Natural killer cell treated with Interleukin-12 subunit alpha and Interleukin-12 subunit beta and Interleukin-15 and Interleukin-18, amount 100 ng/mL, for 72 hours (primary cell): ENCODE data around the gene KRT80. TPM values are rescaled to one million over a fixed set of nuclear protein-coding genes. Genes with fewer than 3 reads are reported as not detected.
"Not testable (repeated sequence)": the region's sequence is repeated elsewhere in the genome, so short reads cannot be mapped to it uniquely, and the experiment has no call there.

Experiments used
- ATAC-seq, 2 donors: fragments of 150-1000 bp; cut with Tn5 transposase in 1 of 2; sonication (Bioruptor Pico), chemical (Tn5 transposase) in 1 of 2; 2 replicates each; pipeline ENCODE4 v1.10.0; 2021
- DNase-seq: peaks from one replicate; pipeline ENCODE4 v3.0.0; 2022; ENCODE audit warnings: low spot score
- H3K27ac Mint-ChIP-seq, 2 donors: 1 replicate in 1 of 2; 2 replicates in 1 of 2; pipeline ENCODE4 v1.8.0; 2022; ENCODE audit warnings: mixed read lengths in 2 of 2, mild to moderate bottlenecking in 1 of 2, moderate library complexity in 1 of 2
- H3K27me3 Mint-ChIP-seq, 2 donors: 1 replicate in 1 of 2; 2 replicates in 1 of 2; pipeline ENCODE4 v1.8.0; 2022; ENCODE audit warnings: mixed read lengths in 2 of 2
- H3K36me3 Mint-ChIP-seq: one replicate; pipeline ENCODE4 v1.8.0; 2022; ENCODE audit warnings: mixed read lengths
- H3K4me1 Mint-ChIP-seq, 2 donors: 1 replicate in 1 of 2; 2 replicates in 1 of 2; pipeline ENCODE4 v1.8.0; 2022; ENCODE audit warnings: low read depth in 2 of 2, mixed read lengths in 2 of 2, mild to moderate bottlenecking in 1 of 2
- H3K4me3 Mint-ChIP-seq: one replicate; pipeline ENCODE4 v1.8.0; 2022; ENCODE audit warnings: mixed read lengths
- H3K9me3 Mint-ChIP-seq: 2 replicates; pipeline ENCODE4 v1.8.0; 2022; ENCODE audit warnings: mixed read lengths
- total RNA-seq, 2 donors: library from RNA; stranded (reverse); gene quantifications; one replicate each; pipeline ENCODE4 v1.2.3, GENCODE V29; 2022

KRT80 gene
- total RNA-seq, result not detected

- no peak within 1 kb of the TSS for H3K27ac Mint-ChIP-seq
- H3K9me3 Mint-ChIP-seq, result no peaks in the 10 kb centered on the region
- H3K27me3 Mint-ChIP-seq, result peaks cover 16 to 21% of the 10 kb centered on the region in 2 donors
- H3K4me1 Mint-ChIP-seq, result peaks cover 0 to 2% of the 10 kb centered on the region in 2 donors
- H3K36me3 Mint-ChIP-seq, result no peaks in the 10 kb centered on the region
- no peak within 1 kb of the TSS for H3K4me3 Mint-ChIP-seq
- ATAC-seq, result no peak
- no peak for DNase-seq
Measured at GRCh38 chr12:52191841-52192791, at the start of gene KRT80. KRT80 (minus strand) TSS chr12:52192014; CDS start chr12:52191902, 112 bp downstream.

GRCh38 chr12:52241205-52241842, 49.5 kb upstream of the KRT80 start:
- ATAC-seq (no peak), DNase-seq (no peak)
- peaks cover 13 to 23% of the 10 kb centered on the region in 2 donors for H3K4me1 Mint-ChIP-seq
- no peaks in the 10 kb centered on the region for H3K36me3 Mint-ChIP-seq
- no peaks in the 10 kb centered on the region for H3K27me3 Mint-ChIP-seq
- no peak overlapping the region for H3K4me3 Mint-ChIP-seq
- no peaks in the 10 kb centered on the region for H3K9me3 Mint-ChIP-seq
- H3K27ac Mint-ChIP-seq, result no peak overlapping the region

GRCh38 chr12:52240247-52240646, 48.4 kb upstream of the KRT80 start:
- not testable (repeated sequence) for H3K4me3 Mint-ChIP-seq, ATAC-seq, H3K27me3 Mint-ChIP-seq, H3K36me3 Mint-ChIP-seq, H3K9me3 Mint-ChIP-seq, DNase-seq, H3K27ac Mint-ChIP-seq
- peaks cover 13 to 16% of the 10 kb centered on the region in 2 donors for H3K4me1 Mint-ChIP-seq

GRCh38 chr12:52239767-52240166, 48.0 kb upstream of the KRT80 start:
- no peak overlapping the region for H3K4me3 Mint-ChIP-seq
- no peak overlapping the region for H3K27ac Mint-ChIP-seq
- ATAC-seq (no peak), DNase-seq (no peak)
- peaks cover 4 to 8% of the 10 kb centered on the region in 2 donors for H3K27me3 Mint-ChIP-seq
- H3K36me3 Mint-ChIP-seq, result no peaks in the 10 kb centered on the region
- peaks cover 13% of the 10 kb centered on the region in 2 donors for H3K4me1 Mint-ChIP-seq
- no peaks in the 10 kb centered on the region for H3K9me3 Mint-ChIP-seq

- Mint-ChIP-seq H3K9me3 (no peaks in the 10 kb centered on the region), H3K27me3 (peaks cover 8 to 15% of the 10 kb centered on the region in 2 donors)
- no peak for ATAC-seq
Measured at GRCh38 chr12:52238916-52239646, 47.3 kb upstream of the KRT80 start.

GRCh38 chr12:52238207-52238840, 46.5 kb upstream of the KRT80 start:
- H3K27me3 Mint-ChIP-seq, result peaks cover 12 to 15% of the 10 kb centered on the region in 2 donors
- peaks cover 0 to under 1% of the 10 kb centered on the region in 2 donors for H3K4me1 Mint-ChIP-seq
- no peaks in the 10 kb centered on the region for H3K36me3 Mint-ChIP-seq
- H3K4me3 Mint-ChIP-seq, result no peak overlapping the region
- ATAC-seq (peak in 1 of 2 donors; percentile 25), DNase-seq (no peak)
- H3K27ac Mint-ChIP-seq, result no peak overlapping the region
- H3K9me3 Mint-ChIP-seq, result no peaks in the 10 kb centered on the region

More at GRCh38 chr12:52238916-52239646, 47.3 kb upstream of the KRT80 start:
- H3K4me3 Mint-ChIP-seq, result no peak overlapping the region
- peaks cover 7 to 8% of the 10 kb centered on the region in 2 donors for H3K4me1 Mint-ChIP-seq
- no peak for DNase-seq
- H3K27ac Mint-ChIP-seq, result no peak overlapping the region
- no peaks in the 10 kb centered on the region for H3K36me3 Mint-ChIP-seq

GRCh38 chr12:52236386-52237050, 44.7 kb upstream of the KRT80 start:
- DNase-seq (no peak), ATAC-seq (no peak)
- Mint-ChIP-seq H3K27me3 (peaks cover 22 to 25% of the 10 kb centered on the region in 2 donors), H3K36me3 (no peaks in the 10 kb centered on the region), H3K27ac (no peak overlapping the region), H3K4me3 (no peak overlapping the region), H3K9me3 (no peaks in the 10 kb centered on the region), H3K4me1 (no peaks in the 10 kb centered on the region)

- no peak for ATAC-seq
- Mint-ChIP-seq H3K9me3 (no peaks in the 10 kb centered on the region), H3K27ac (no peak overlapping the region), H3K27me3 (peaks cover 27 to 31% of the 10 kb centered on the region in 2 donors), H3K4me1 (no peaks in the 10 kb centered on the region), H3K4me3 (no peak overlapping the region), H3K36me3 (no peaks in the 10 kb centered on the region)
- no peak for DNase-seq
Measured at GRCh38 chr12:52235822-52236361, 44.1 kb upstream of the KRT80 start.

GRCh38 chr12:52235001-52235764, 43.4 kb upstream of the KRT80 start:
- H3K4me3 Mint-ChIP-seq, result no peak overlapping the region
- DNase-seq (no peak), ATAC-seq (no peak)
- no peaks in the 10 kb centered on the region for H3K36me3 Mint-ChIP-seq
- H3K27ac Mint-ChIP-seq, result no peak overlapping the region
- H3K9me3 Mint-ChIP-seq, result no peaks in the 10 kb centered on the region
- H3K27me3 Mint-ChIP-seq, result peaks cover 32 to 38% of the 10 kb centered on the region in 2 donors
- H3K4me1 Mint-ChIP-seq, result no peaks in the 10 kb centered on the region

- ATAC-seq, result no peak
- no peak overlapping the region for H3K27ac Mint-ChIP-seq
Measured at GRCh38 chr12:52234223-52234810, 42.5 kb upstream of the KRT80 start.

GRCh38 chr12:52233462-52234207, 41.8 kb upstream of the KRT80 start:
- H3K36me3 Mint-ChIP-seq, result no peaks in the 10 kb centered on the region
- H3K27me3 Mint-ChIP-seq, result peaks cover 40 to 49% of the 10 kb centered on the region in 2 donors
- H3K4me1 Mint-ChIP-seq, result no peaks in the 10 kb centered on the region
- DNase-seq, result no peak
- H3K9me3 Mint-ChIP-seq, result no peaks in the 10 kb centered on the region
- no peak overlapping the region for H3K4me3 Mint-ChIP-seq
- ATAC-seq, result no peak
- H3K27ac Mint-ChIP-seq, result no peak overlapping the region

More at GRCh38 chr12:52234223-52234810, 42.5 kb upstream of the KRT80 start:
- H3K4me1 Mint-ChIP-seq, result no peaks in the 10 kb centered on the region
- H3K36me3 Mint-ChIP-seq, result no peaks in the 10 kb centered on the region
- H3K9me3 Mint-ChIP-seq, result no peaks in the 10 kb centered on the region
- no peak overlapping the region for H3K4me3 Mint-ChIP-seq
- peaks cover 39 to 47% of the 10 kb centered on the region in 2 donors for H3K27me3 Mint-ChIP-seq
- DNase-seq, result no peak
